CD4-positive, CD25-positive, alpha-beta regulatory T cell (primary cell): ENCODE measurements around the gene B4GALNT2. TPM values are rescaled to one million over a fixed set of nuclear protein-coding genes. Genes with fewer than 3 reads are reported as not detected.

Source experiments
- ATAC-seq, 2 donors: fragments of 150-1000 bp; cut with Tn5 transposase; one replicate each; pipeline ENCODE4 v1.10.0; 2021; ENCODE audit warnings: low read depth in 2 of 2, moderate number of reproducible peaks in 2 of 2, moderate library complexity in 1 of 2
- DNase-seq, 3 donors: peaks; one replicate each; pipeline versions ENCODE4 v3.0.0 to v3.0.0-alpha.2; 2012 to 2022; ENCODE audit warnings: mixed read lengths in 1 of 3
- H3K27ac ChIP-seq: one replicate; pipeline ENCODE4 v1.7.0; 2013; ENCODE audit warnings: mild to moderate bottlenecking, low read length; ENCODE audit not compliant: insufficient read depth, poor library complexity, severe bottlenecking
- H3K27me3 ChIP-seq: one replicate; pipeline ENCODE4 v1.7.0; 2013; ENCODE audit warnings: low read length; ENCODE audit not compliant: control insufficient read depth, insufficient read depth
- H3K36me3 ChIP-seq: one replicate; pipeline ENCODE4 v1.7.0; 2013; ENCODE audit warnings: mild to moderate bottlenecking, low read length, moderate library complexity; ENCODE audit not compliant: control insufficient read depth, insufficient read depth
- H3K4me1 ChIP-seq: 2 replicates; pipeline ENCODE4 v1.7.0; 2013; ENCODE audit warnings: mild to moderate bottlenecking, low read length; ENCODE audit not compliant: insufficient read depth, control insufficient read depth, poor library complexity, severe bottlenecking
- H3K4me3 ChIP-seq: one replicate; pipeline ENCODE4 v1.7.0; 2013; ENCODE audit warnings: low read depth, mild to moderate bottlenecking, low read length, moderate library complexity
- H3K9me3 ChIP-seq, 2 experiments: 1 replicate in 1 of 2; 2 replicates in 1 of 2; pipeline ENCODE4 v1.7.0; 2013; ENCODE audit warnings: low read length in 2 of 2, mild to moderate bottlenecking in 1 of 2, moderate library complexity in 1 of 2; ENCODE audit not compliant: control insufficient read depth in 2 of 2
- H3K27ac Mint-ChIP-seq, 3 donors: one replicate each; pipeline ENCODE4 v1.8.0; 2020 to 2022; ENCODE audit warnings: mild to moderate bottlenecking in 3 of 3, mixed read lengths in 3 of 3, moderate library complexity in 2 of 3
- H3K27me3 Mint-ChIP-seq: one replicate; pipeline ENCODE4 v1.8.0; 2022; ENCODE audit warnings: mild to moderate bottlenecking, mixed read lengths
- H3K36me3 Mint-ChIP-seq: one replicate; pipeline ENCODE4 v1.8.0; 2020; ENCODE audit warnings: mixed read lengths
- H3K4me1 Mint-ChIP-seq, 4 donors: one replicate each; pipeline ENCODE4 v1.8.0; 2020 to 2022; ENCODE audit warnings: mixed read lengths in 4 of 4, mild to moderate bottlenecking in 1 of 4
- H3K4me3 Mint-ChIP-seq, 4 donors: one replicate each; pipeline ENCODE4 v1.8.0; 2020 to 2022; ENCODE audit warnings: mild to moderate bottlenecking in 4 of 4, mixed read lengths in 4 of 4, moderate library complexity in 3 of 4
- H3K9me3 Mint-ChIP-seq, 7 donors: one replicate each; pipeline ENCODE4 v1.8.0; 2020 to 2022; ENCODE audit warnings: mixed read lengths in 7 of 7, mild to moderate bottlenecking in 3 of 7, moderate library complexity in 2 of 7
- polyA plus RNA-seq, 4 donors: library from polyadenylated mRNA; unstranded; fragments of 300-500 nt; fragmentation: Illumina TruSeq; gene quantifications; one replicate each; pipeline ENCODE4 v1.2.3, GENCODE V29; 2021
- total RNA-seq: library from RNA; stranded (reverse); gene quantifications from one replicate; pipeline ENCODE4 v1.2.3, GENCODE V29; 2022

B4GALNT2 gene
- total and polyA plus RNA-seq, 5 donors from 2014 or later, result not detected

DNA sequence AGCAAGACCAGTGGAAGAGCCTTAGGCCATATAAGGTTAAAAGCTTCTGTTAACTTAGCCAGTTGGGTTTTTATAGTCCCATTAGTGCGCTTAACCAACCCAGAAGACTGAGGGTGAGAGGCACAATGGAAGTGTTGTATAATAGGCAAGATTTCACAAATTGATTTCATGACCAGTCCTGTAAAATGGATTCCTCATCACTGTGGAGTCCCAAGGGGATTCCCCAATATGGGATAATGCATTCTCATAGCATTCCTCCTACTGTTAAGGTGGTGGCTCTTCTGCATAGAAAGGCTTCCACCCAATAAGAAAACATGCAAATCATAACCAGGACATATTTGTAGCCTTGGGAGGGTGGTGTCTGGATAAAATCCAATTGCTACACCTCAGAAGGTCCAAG lies 22.1 kb upstream of the B4GALNT2 start:
- H3K9me3 Mint-ChIP-seq, result peaks cover 0 to 3% (median 0%) of the 10 kb centered on the region in 7 donors
- Histone ChIP-seq H3K27ac (no peak overlapping the region), H3K9me3 (no peaks in the 10 kb centered on the region), H3K4me1 (no peaks in the 10 kb centered on the region), H3K4me3 (no peak overlapping the region), H3K27me3 (peaks cover 13% of the 10 kb centered on the region), H3K36me3 (no peaks in the 10 kb centered on the region)
- DNase-seq (no peak), ATAC-seq (no peak)
- H3K36me3 Mint-ChIP-seq, result no peaks in the 10 kb centered on the region
- peaks cover 23% of the 10 kb centered on the region for H3K27me3 Mint-ChIP-seq
- H3K27ac Mint-ChIP-seq, result no peak overlapping the region
- H3K4me3 Mint-ChIP-seq, result no peak overlapping the region
- H3K4me1 Mint-ChIP-seq, result peaks cover 0 to 4% (median 0%) of the 10 kb centered on the region in 4 donors

DNA sequence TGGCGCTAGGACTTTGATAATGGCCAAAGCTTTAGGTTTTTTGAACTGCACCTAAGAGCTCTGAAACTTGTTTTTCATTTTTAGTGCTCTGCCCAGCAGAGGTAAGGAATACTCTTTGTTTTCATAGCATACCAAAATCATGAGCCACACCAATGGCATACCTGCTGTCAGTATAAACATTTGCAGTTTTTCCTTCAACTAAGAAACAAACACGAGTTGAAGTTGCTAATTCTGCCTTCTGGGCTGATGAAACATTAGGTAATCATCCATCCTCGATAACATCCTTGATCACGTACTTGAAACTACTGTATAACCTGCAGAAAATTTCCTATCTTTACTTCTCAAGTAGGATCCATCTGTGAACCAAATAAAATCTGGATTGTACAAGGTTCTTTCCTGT lies 20.6 kb upstream of the B4GALNT2 start:
- Mint-ChIP-seq H3K4me3 (no peak overlapping the region), H3K36me3 (no peaks in the 10 kb centered on the region), H3K27me3 (peaks cover 36% of the 10 kb centered on the region), H3K27ac (no peak overlapping the region), H3K9me3 (peaks cover 0 to 3% (median 1%) of the 10 kb centered on the region in 7 donors), H3K4me1 (peaks cover 0 to 4% (median 0%) of the 10 kb centered on the region in 4 donors)
- Histone ChIP-seq H3K27me3 (peaks cover 19% of the 10 kb centered on the region), H3K4me3 (no peak overlapping the region), H3K27ac (no peak overlapping the region), H3K9me3 (no peaks in the 10 kb centered on the region), H3K4me1 (no peaks in the 10 kb centered on the region), H3K36me3 (no peaks in the 10 kb centered on the region)
- ATAC-seq (no peak), DNase-seq (no peak)

DNA sequence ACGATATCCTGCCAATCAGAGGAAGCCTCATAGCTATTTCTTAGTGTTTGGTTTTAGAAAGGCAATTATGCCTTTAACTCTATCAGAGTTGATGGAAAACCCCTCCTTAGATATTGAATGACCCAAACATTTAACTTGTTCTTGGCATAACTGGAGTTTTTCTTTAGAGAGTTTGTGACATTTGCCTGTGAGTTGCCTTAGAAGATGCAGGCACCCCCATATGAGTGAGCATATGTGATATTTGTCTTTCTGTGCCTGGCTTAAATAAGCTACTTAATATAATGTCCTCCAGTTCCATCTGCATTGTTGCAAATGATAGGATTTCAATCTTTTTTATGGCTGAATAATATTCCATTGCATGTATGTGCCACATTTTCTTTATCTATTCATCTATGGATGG lies 19.6 kb upstream of the B4GALNT2 start:
- H3K27ac ChIP-seq, result no peak overlapping the region
- peaks cover 20% of the 10 kb centered on the region for H3K27me3 ChIP-seq
- H3K4me3 ChIP-seq, result no peak overlapping the region
- H3K27me3 Mint-ChIP-seq, result peaks cover 40% of the 10 kb centered on the region
- DNase-seq (no peak), ATAC-seq (no peak)
- no peaks in the 10 kb centered on the region for H3K4me1 ChIP-seq
- peaks cover 0 to 4% (median 0%) of the 10 kb centered on the region in 4 donors for H3K4me1 Mint-ChIP-seq
- no peaks in the 10 kb centered on the region for H3K36me3 Mint-ChIP-seq
- no peak overlapping the region for H3K4me3 Mint-ChIP-seq
- no peaks in the 10 kb centered on the region for H3K9me3 ChIP-seq
- H3K9me3 Mint-ChIP-seq, result peaks cover 0 to 3% (median 1%) of the 10 kb centered on the region in 7 donors
- H3K36me3 ChIP-seq, result no peaks in the 10 kb centered on the region
- H3K27ac Mint-ChIP-seq, result no peak overlapping the region

DNA sequence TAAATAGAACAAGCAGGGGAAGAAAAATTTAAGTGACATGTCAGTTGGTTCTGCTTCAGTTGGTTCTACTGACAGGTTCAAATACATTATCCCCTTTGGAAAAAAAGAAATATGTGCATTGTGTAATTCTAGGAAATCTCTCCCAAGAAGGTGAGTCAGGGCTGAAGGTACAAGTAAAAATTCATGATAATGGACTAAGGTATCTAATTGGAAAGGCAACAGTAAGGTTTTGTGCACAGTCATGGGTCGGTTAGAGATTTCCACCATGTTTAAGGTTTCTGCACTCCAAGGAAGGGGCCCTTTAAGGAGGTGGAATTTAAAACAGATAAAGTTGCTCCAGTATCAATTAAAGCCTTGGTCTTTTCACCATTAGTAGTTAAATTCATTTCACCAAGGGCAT lies 17.9 kb upstream of the B4GALNT2 start:
- H3K27ac ChIP-seq, result no peak overlapping the region
- peaks cover 46% of the 10 kb centered on the region for H3K27me3 Mint-ChIP-seq
- no peak overlapping the region for H3K27ac Mint-ChIP-seq
- H3K9me3 ChIP-seq, result no peaks in the 10 kb centered on the region
- no peaks in the 10 kb centered on the region for H3K4me1 ChIP-seq
- no peaks in the 10 kb centered on the region for H3K36me3 Mint-ChIP-seq
- peaks cover 20% of the 10 kb centered on the region for H3K27me3 ChIP-seq
- ATAC-seq (no peak), DNase-seq (no peak)
- H3K4me3 Mint-ChIP-seq, result no peak overlapping the region
- H3K4me3 ChIP-seq, result no peak overlapping the region
- H3K4me1 Mint-ChIP-seq, result no peaks in the 10 kb centered on the region
- no peaks in the 10 kb centered on the region for H3K36me3 ChIP-seq
- peaks cover 0 to 3% (median 1%) of the 10 kb centered on the region in 7 donors for H3K9me3 Mint-ChIP-seq

DNA sequence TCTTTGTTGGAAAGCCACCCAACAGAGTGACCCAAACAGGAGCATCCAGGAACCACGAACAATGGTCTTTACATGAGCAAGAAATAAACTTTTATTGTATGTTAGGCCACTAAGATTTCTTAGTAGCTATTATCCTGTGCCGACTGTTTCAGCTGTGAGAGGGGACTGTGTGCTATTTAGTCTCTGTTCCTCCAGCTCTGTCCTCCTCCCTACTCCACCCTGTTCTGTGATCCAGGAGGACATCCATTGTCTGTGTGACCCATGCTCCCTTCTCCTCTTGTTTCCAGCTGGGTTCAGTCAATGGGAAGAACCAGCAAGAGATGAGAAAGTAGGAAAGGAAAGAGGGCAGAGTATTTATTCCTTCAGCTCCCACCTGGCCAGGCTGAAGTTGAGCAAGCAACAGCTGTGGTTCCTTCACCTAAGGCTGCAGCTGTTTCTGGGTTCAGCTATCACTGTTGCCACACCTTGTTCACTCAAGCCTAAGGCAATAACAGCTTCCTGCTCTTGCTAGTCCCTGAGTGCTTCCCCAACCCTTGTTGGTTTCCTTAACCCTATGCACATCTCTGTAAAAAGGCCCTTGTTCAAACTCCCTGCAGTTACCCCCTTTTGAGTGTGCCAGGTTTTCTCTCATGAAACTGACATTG lies 14.9 kb upstream of the B4GALNT2 start:
- no peak overlapping the region for H3K27ac ChIP-seq
- H3K36me3 ChIP-seq, result no peaks in the 10 kb centered on the region
- ATAC-seq (no peak), DNase-seq (no peak)
- Mint-ChIP-seq H3K27me3 (peaks cover 58% of the 10 kb centered on the region), H3K4me3 (no peak overlapping the region), H3K36me3 (no peaks in the 10 kb centered on the region), H3K27ac (no peak overlapping the region), H3K9me3 (peaks cover 0 to 3% (median 1%) of the 10 kb centered on the region in 7 donors), H3K4me1 (no peaks in the 10 kb centered on the region)
- H3K4me1 ChIP-seq, result no peaks in the 10 kb centered on the region
- H3K27me3 ChIP-seq, result peaks cover 28% of the 10 kb centered on the region
- no peaks in the 10 kb centered on the region for H3K9me3 ChIP-seq
- no peak overlapping the region for H3K4me3 ChIP-seq

DNA sequence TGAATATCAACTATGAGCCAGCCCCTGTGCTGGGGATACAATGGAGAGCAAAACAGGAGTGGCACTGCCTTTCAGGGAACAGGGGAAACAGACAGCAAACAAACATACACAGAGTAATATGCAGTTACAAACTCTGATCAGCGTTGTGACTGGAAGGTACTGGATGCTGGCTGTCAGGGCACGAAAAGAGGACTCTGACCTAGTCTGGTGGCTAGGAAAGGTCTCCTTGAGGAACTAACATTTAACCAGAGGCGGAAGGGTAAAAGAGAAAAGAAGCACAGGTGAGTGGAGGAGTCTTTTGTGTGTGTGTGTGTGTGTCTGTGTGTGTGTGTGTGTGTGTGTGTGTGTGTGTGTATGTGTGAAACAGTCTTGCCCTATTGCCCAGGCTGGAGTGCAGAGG lies 12.4 kb upstream of the B4GALNT2 start:
- H3K9me3 Mint-ChIP-seq, result peaks cover 0 to 2% (median 0%) of the 10 kb centered on the region in 7 donors
- Histone ChIP-seq H3K9me3 (no peaks in the 10 kb centered on the region), H3K27me3 (peaks cover 21% of the 10 kb centered on the region), H3K4me1 (no peaks in the 10 kb centered on the region), H3K36me3 (no peaks in the 10 kb centered on the region), H3K27ac (no peak overlapping the region), H3K4me3 (no peak overlapping the region)
- H3K36me3 Mint-ChIP-seq, result no peaks in the 10 kb centered on the region
- DNase-seq (no peak), ATAC-seq (no peak)
- no peak overlapping the region for H3K27ac Mint-ChIP-seq
- H3K4me3 Mint-ChIP-seq, result no peak overlapping the region
- no peaks in the 10 kb centered on the region for H3K4me1 Mint-ChIP-seq
- peaks cover 68% of the 10 kb centered on the region for H3K27me3 Mint-ChIP-seq

DNA sequence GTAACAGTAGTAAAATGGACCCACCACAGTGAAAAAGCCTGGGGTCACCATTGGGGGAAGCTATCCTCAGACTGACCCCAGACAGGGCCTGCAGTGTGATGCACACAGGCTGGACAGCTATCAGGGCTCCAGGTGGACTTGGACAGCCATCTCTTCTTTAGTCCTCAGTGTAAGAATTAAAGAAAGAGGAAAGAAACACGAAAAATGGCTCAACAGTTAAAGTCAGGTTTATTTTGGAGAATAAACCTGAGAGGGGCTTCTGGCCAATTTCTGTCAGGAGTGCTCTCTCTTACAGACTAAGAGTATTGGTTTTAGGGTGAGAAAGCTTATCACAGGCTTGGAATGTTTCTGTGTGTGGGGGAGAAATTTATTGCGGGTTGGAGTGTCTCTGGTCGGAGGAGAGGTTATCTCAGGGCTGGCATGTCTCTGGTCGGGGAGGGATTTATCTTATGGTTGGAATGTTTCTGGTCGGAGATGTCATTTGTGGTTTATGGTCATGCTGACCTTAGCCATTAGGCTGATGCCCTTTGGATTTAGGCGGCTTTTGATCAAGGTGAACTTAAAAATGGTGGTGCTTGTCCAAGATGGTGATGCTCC lies 10.8 kb upstream of the B4GALNT2 start:
- peak overlapping the region in 1 of 3 donors; percentile 1 for H3K27ac Mint-ChIP-seq

DNA sequence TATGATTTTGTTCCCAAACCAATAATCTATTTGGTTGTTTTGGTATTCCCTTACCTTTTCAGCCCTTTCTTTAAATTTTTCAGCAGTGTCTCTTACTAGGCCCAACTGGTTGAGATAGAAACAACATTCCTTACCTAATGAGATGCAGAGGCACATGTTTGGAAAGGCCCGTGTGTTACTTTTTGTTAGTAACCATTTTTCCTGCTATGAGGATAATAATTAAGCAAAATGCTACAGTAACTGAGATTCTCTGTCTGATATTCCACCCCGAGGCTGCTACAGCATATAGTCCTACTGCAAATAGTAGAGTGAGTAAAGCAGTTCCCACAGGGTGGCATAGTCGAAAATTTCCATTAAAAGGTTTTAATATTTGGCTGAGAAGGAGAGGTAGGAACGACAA lies 10.0 kb upstream of the B4GALNT2 start:
- H3K4me1 ChIP-seq, result no peaks in the 10 kb centered on the region
- no peaks in the 10 kb centered on the region for H3K36me3 Mint-ChIP-seq
- no peaks in the 10 kb centered on the region for H3K36me3 ChIP-seq
- H3K27ac ChIP-seq, result no peak overlapping the region
- H3K4me3 ChIP-seq, result no peak overlapping the region
- H3K27me3 ChIP-seq, result peaks cover 11% of the 10 kb centered on the region
- no peak for ATAC-seq
- no peaks in the 10 kb centered on the region for H3K9me3 Mint-ChIP-seq
- DNase-seq, result no peak
- H3K27me3 Mint-ChIP-seq, result peaks cover 53% of the 10 kb centered on the region
- H3K27ac Mint-ChIP-seq, result no peak overlapping the region
- H3K9me3 ChIP-seq, result no peaks in the 10 kb centered on the region
- no peak overlapping the region for H3K4me3 Mint-ChIP-seq
- no peaks in the 10 kb centered on the region for H3K4me1 Mint-ChIP-seq

More for the DNA sequence above, 10.8 kb upstream of the B4GALNT2 start:
- DNase-seq (no peak), ATAC-seq (no peak)
- Histone ChIP-seq H3K9me3 (no peaks in the 10 kb centered on the region), H3K27me3 (peaks cover 13% of the 10 kb centered on the region), H3K36me3 (no peaks in the 10 kb centered on the region), H3K4me1 (no peaks in the 10 kb centered on the region), H3K27ac (no peak overlapping the region), H3K4me3 (no peak overlapping the region)
- H3K4me1 Mint-ChIP-seq, result no peaks in the 10 kb centered on the region
- no peak overlapping the region for H3K4me3 Mint-ChIP-seq
- H3K27me3 Mint-ChIP-seq, result peaks cover 56% of the 10 kb centered on the region
- H3K9me3 Mint-ChIP-seq, result no peaks in the 10 kb centered on the region
- H3K36me3 Mint-ChIP-seq, result no peaks in the 10 kb centered on the region
